Activated naive CD8-positive, alpha-beta T cell treated with anti-CD3 and anti-CD28 coated beads, Interleukin-2, amount 50 U/mL, for 24 hours (primary cell): Measurements from ENCODE around the gene MOGAT1.

Experiments
- ATAC-seq: fragments of 150-1000 bp; cut with Tn5 transposase; one replicate; pipeline ENCODE4 v1.10.0; 2021
- DNase-seq: peaks from one replicate; pipeline ENCODE4 v3.0.0; 2021
- H3K27ac Mint-ChIP-seq: one replicate; pipeline ENCODE4 v1.8.0; 2021; ENCODE audit warnings: mild to moderate bottlenecking, mixed read lengths
- H3K27me3 Mint-ChIP-seq: one replicate; pipeline ENCODE4 v1.8.0; 2021; ENCODE audit warnings: mixed read lengths
- H3K36me3 Mint-ChIP-seq: one replicate; pipeline ENCODE4 v1.8.0; 2021; ENCODE audit warnings: low read depth, mixed read lengths
- H3K4me1 Mint-ChIP-seq: one replicate; pipeline ENCODE4 v1.8.0; 2021; ENCODE audit warnings: mixed read lengths
- H3K4me3 Mint-ChIP-seq: one replicate; pipeline ENCODE4 v1.8.0; 2021; ENCODE audit warnings: mild to moderate bottlenecking, moderate library complexity, mixed read lengths
- H3K9me3 Mint-ChIP-seq: one replicate; pipeline ENCODE4 v1.8.0; 2021; ENCODE audit warnings: mixed read lengths

The MOGAT1 gene

GRCh38 chr2:222671259-222672067 is at the start of gene MOGAT1:
MOGAT1 (plus strand) TSS chr2:222671658; CDS start chr2:222671786, 128 bp downstream.
- no peaks in the 10 kb centered on the region for H3K36me3 Mint-ChIP-seq
- no peaks in the 10 kb centered on the region for H3K9me3 Mint-ChIP-seq
- peak within 1 kb of the TSS; percentile 54 for H3K4me3 Mint-ChIP-seq
- peaks cover 9% of the 10 kb centered on the region for H3K4me1 Mint-ChIP-seq
- H3K27ac Mint-ChIP-seq, result no peak within 1 kb of the TSS
- ATAC-seq (peak; percentile 51), DNase-seq (no peak)
- peaks cover 51% of the 10 kb centered on the region for H3K27me3 Mint-ChIP-seq

- Mint-ChIP-seq H3K9me3 (no peaks in the 10 kb centered on the region), H3K27me3 (no peaks in the 10 kb centered on the region), H3K36me3 (peaks cover 60% of the 10 kb centered on the region), H3K27ac (no peak overlapping the region), H3K4me3 (no peak overlapping the region), H3K4me1 (no peaks in the 10 kb centered on the region)
- ATAC-seq (no peak), DNase-seq (no peak)
Measured at GRCh38 chr2:222621893-222622292, 49.6 kb upstream of the MOGAT1 start.

GRCh38 chr2:222622910-222623309 is 48.5 kb upstream of the MOGAT1 start:
- H3K9me3 Mint-ChIP-seq, result no peaks in the 10 kb centered on the region
- no peaks in the 10 kb centered on the region for H3K4me1 Mint-ChIP-seq
- DNase-seq (no peak), ATAC-seq (no peak)
- H3K27me3 Mint-ChIP-seq, result no peaks in the 10 kb centered on the region
- H3K27ac Mint-ChIP-seq, result no peak overlapping the region
- H3K36me3 Mint-ChIP-seq, result peaks cover 64% of the 10 kb centered on the region
- H3K4me3 Mint-ChIP-seq, result no peak overlapping the region

GRCh38 chr2:222623756-222624309 is 47.6 kb upstream of the MOGAT1 start:
- Mint-ChIP-seq H3K36me3 (peaks cover 63% of the 10 kb centered on the region), H3K9me3 (no peaks in the 10 kb centered on the region), H3K27ac (no peak overlapping the region), H3K4me1 (no peaks in the 10 kb centered on the region), H3K27me3 (no peaks in the 10 kb centered on the region), H3K4me3 (no peak overlapping the region)
- no peak for ATAC-seq
- no peak for DNase-seq

GRCh38 chr2:222627764-222628163 is 43.7 kb upstream of the MOGAT1 start:
- ATAC-seq, result no peak
- no peak overlapping the region for H3K4me3 Mint-ChIP-seq
- no peak for DNase-seq
- H3K36me3 Mint-ChIP-seq, result peaks cover 69% of the 10 kb centered on the region
- H3K4me1 Mint-ChIP-seq, result no peaks in the 10 kb centered on the region
- no peak overlapping the region for H3K27ac Mint-ChIP-seq
- no peaks in the 10 kb centered on the region for H3K27me3 Mint-ChIP-seq
- no peaks in the 10 kb centered on the region for H3K9me3 Mint-ChIP-seq

- no peak for DNase-seq
- H3K27ac Mint-ChIP-seq, result no peak overlapping the region
- no peaks in the 10 kb centered on the region for H3K9me3 Mint-ChIP-seq
Measured at GRCh38 chr2:222635295-222635694, 36.2 kb upstream of the MOGAT1 start.

GRCh38 chr2:222637067-222637466 is 34.4 kb upstream of the MOGAT1 start:
- no peaks in the 10 kb centered on the region for H3K27me3 Mint-ChIP-seq
- no peaks in the 10 kb centered on the region for H3K9me3 Mint-ChIP-seq
- H3K4me3 Mint-ChIP-seq, result no peak overlapping the region
- peaks cover 64% of the 10 kb centered on the region for H3K36me3 Mint-ChIP-seq
- DNase-seq (no peak), ATAC-seq (no peak)
- H3K27ac Mint-ChIP-seq, result no peak overlapping the region
- H3K4me1 Mint-ChIP-seq, result peaks cover 1% of the 10 kb centered on the region

More at GRCh38 chr2:222635295-222635694, 36.2 kb upstream of the MOGAT1 start:
- no peaks in the 10 kb centered on the region for H3K27me3 Mint-ChIP-seq
- H3K4me3 Mint-ChIP-seq, result no peak overlapping the region
- H3K36me3 Mint-ChIP-seq, result peaks cover 71% of the 10 kb centered on the region
- H3K4me1 Mint-ChIP-seq, result peaks cover 1% of the 10 kb centered on the region
- ATAC-seq, result no peak

GRCh38 chr2:222641336-222641735 is 30.1 kb upstream of the MOGAT1 start:
- H3K36me3 Mint-ChIP-seq, result peaks cover 65% of the 10 kb centered on the region
- DNase-seq, result no peak
- no peaks in the 10 kb centered on the region for H3K4me1 Mint-ChIP-seq
- no peak for ATAC-seq
- no peak overlapping the region for H3K4me3 Mint-ChIP-seq
- no peaks in the 10 kb centered on the region for H3K9me3 Mint-ChIP-seq
- H3K27ac Mint-ChIP-seq, result no peak overlapping the region
- no peaks in the 10 kb centered on the region for H3K27me3 Mint-ChIP-seq

GRCh38 chr2:222643134-222643533 is 28.3 kb upstream of the MOGAT1 start:
- H3K4me3 Mint-ChIP-seq, result no peak overlapping the region
- no peak overlapping the region for H3K27ac Mint-ChIP-seq
- ATAC-seq (no peak), DNase-seq (no peak)
- H3K9me3 Mint-ChIP-seq, result no peaks in the 10 kb centered on the region
- H3K27me3 Mint-ChIP-seq, result no peaks in the 10 kb centered on the region
- H3K36me3 Mint-ChIP-seq, result peaks cover 59% of the 10 kb centered on the region
- H3K4me1 Mint-ChIP-seq, result no peaks in the 10 kb centered on the region

- no peak overlapping the region for H3K4me3 Mint-ChIP-seq
- H3K27me3 Mint-ChIP-seq, result no peaks in the 10 kb centered on the region
- no peaks in the 10 kb centered on the region for H3K9me3 Mint-ChIP-seq
- no peak for DNase-seq
- no peak for ATAC-seq
- H3K27ac Mint-ChIP-seq, result no peak overlapping the region
- peaks cover 5% of the 10 kb centered on the region for H3K4me1 Mint-ChIP-seq
- peaks cover 58% of the 10 kb centered on the region for H3K36me3 Mint-ChIP-seq
Measured at GRCh38 chr2:222646008-222646407, 25.4 kb upstream of the MOGAT1 start.

- H3K36me3 Mint-ChIP-seq, result peaks cover 57% of the 10 kb centered on the region
- no peaks in the 10 kb centered on the region for H3K9me3 Mint-ChIP-seq
- H3K4me1 Mint-ChIP-seq, result peaks cover 36% of the 10 kb centered on the region
- no peaks in the 10 kb centered on the region for H3K27me3 Mint-ChIP-seq
- ATAC-seq, result no peak
- H3K4me3 Mint-ChIP-seq, result no peak overlapping the region
- no peak for DNase-seq
- no peak overlapping the region for H3K27ac Mint-ChIP-seq
Measured at GRCh38 chr2:222649801-222650200, 21.7 kb upstream of the MOGAT1 start.

GRCh38 chr2:222651718-222652418 is 19.6 kb upstream of the MOGAT1 start:
- H3K4me1 Mint-ChIP-seq, result peaks cover 44% of the 10 kb centered on the region
- H3K36me3 Mint-ChIP-seq, result peaks cover 48% of the 10 kb centered on the region
- no peak for DNase-seq
- no peaks in the 10 kb centered on the region for H3K27me3 Mint-ChIP-seq
- no peak for ATAC-seq
- no peak overlapping the region for H3K4me3 Mint-ChIP-seq
- H3K27ac Mint-ChIP-seq, result no peak overlapping the region
- H3K9me3 Mint-ChIP-seq, result no peaks in the 10 kb centered on the region

- Mint-ChIP-seq H3K36me3 (peaks cover 45% of the 10 kb centered on the region), H3K9me3 (no peaks in the 10 kb centered on the region), H3K4me1 (peaks cover 48% of the 10 kb centered on the region), H3K4me3 (peak overlapping the region; percentile 99), H3K27ac (peak overlapping the region; percentile 84), H3K27me3 (no peaks in the 10 kb centered on the region)
- ATAC-seq, result peak; percentile 15
- no peak for DNase-seq
Measured at GRCh38 chr2:222652491-222653255, 18.8 kb upstream of the MOGAT1 start.

GRCh38 chr2:222653280-222653679 is 18.2 kb upstream of the MOGAT1 start:
- DNase-seq (no peak), ATAC-seq (no peak)
- H3K27me3 Mint-ChIP-seq, result no peaks in the 10 kb centered on the region
- peak overlapping the region; percentile 84 for H3K27ac Mint-ChIP-seq
- peaks cover 42% of the 10 kb centered on the region for H3K36me3 Mint-ChIP-seq
- peak overlapping the region; percentile 99 for H3K4me3 Mint-ChIP-seq
- H3K4me1 Mint-ChIP-seq, result peaks cover 48% of the 10 kb centered on the region
- no peaks in the 10 kb centered on the region for H3K9me3 Mint-ChIP-seq
